ENCODE data around the gene TCEAL4.

DNA sequence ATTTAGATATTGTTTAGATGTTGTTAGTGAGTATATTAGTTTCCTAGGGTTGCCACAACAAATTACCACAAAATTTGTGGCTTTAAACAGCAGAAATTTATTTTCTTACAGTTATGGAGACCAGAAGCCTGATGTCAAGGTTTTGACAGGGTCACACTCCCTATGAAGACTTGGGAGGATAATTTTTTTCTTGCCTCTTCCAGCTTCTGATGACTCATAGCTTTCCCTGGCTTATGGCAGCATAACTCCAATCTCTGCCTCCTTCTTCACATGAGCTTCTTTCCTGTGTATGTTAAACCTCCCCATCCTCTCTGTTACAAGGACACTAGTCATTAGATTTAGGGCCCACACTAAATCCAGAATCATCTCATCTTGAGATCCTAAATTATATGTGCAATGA is 45.2 kb upstream of the TCEAL4 start:
- TF ChIP-seq POLR2A (IDR thresholded peaks at IDR 0.05), result no peak
- TF ChIP-seq, protein P1, sequence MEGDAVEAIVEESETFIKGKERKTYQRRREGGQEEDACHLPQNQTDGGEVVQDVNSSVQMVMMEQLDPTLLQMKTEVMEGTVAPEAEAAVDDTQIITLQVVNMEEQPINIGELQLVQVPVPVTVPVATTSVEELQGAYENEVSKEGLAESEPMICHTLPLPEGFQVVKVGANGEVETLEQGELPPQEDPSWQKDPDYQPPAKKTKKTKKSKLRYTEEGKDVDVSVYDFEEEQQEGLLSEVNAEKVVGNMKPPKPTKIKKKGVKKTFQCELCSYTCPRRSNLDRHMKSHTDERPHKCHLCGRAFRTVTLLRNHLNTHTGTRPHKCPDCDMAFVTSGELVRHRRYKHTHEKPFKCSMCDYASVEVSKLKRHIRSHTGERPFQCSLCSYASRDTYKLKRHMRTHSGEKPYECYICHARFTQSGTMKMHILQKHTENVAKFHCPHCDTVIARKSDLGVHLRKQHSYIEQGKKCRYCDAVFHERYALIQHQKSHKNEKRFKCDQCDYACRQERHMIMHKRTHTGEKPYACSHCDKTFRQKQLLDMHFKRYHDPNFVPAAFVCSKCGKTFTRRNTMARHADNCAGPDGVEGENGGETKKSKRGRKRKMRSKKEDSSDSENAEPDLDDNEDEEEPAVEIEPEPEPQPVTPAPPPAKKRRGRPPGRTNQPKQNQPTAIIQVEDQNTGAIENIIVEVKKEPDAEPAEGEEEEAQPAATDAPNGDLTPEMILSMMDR (IDR thresholded peaks at IDR 0.05 in 4 of 5, conservative IDR thresholded peaks at IDR 0.05 in 1 of 5), result no peak

All from gastrocnemius medialis (tissue), 4 donors.